ENCODE results near the gene CYB561D2.

Gene CYB561D2

DNA sequence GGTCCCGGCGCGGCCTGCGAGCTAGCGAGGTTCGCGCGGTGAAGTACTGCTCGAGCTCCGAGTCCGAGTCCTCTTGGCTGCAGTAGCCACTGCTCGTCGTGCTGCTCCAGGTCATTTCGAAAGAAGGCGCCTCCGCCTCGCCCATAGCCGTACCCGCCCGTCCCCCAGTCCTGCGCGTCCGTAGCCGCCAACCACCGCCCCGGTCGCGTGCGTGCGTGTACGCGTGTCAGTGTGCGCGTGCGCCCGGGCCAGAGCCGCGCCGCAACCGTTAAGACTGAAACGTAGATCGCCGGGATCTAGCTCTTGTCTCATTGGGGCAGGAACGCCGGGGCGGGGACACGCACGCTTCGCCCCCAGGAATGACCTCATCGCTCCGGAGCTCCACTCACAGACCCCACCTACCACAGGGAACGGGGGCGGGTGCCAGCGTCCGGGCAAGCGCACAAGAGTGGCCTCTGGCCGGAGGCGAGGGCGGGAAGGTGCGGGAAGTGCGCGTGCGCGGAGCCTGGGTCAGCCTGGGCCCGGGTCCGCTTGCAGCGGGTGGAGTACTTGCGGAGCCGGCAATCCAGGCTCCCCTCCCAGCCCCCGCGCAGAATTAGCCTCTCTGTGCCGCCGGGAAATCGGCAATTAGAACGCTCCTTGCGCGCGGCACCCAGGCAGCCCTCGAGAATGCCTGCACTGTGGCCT, 13.3 kb upstream of the CYB561D2 start:
- Histone ChIP-seq H3K9ac (ENCODE audit: low read length) (peak overlapping the region; percentile 78), H3K4me1 (ENCODE audit: insufficient read depth, low read length) (peaks cover 50% of the 10 kb centered on the region), H3K27ac (ENCODE audit: low read depth, low read length) (peak overlapping the region; percentile 91), H3K9me3 (ENCODE audit: low read length) (no peaks in the 10 kb centered on the region), H3K36me3 (ENCODE audit: insufficient read depth, low read length) (peaks cover 10% of the 10 kb centered on the region), H3K4me3 (ENCODE audit: low read depth in 1 of 2, low read length in 2 of 2) (peak overlapping the region; percentile 76 to 81), H3K27me3 (ENCODE audit: control insufficient read depth in 1 of 2, insufficient read depth in 2 of 2, low read length in 2 of 2) (no peaks in the 10 kb centered on the region)

DNA sequence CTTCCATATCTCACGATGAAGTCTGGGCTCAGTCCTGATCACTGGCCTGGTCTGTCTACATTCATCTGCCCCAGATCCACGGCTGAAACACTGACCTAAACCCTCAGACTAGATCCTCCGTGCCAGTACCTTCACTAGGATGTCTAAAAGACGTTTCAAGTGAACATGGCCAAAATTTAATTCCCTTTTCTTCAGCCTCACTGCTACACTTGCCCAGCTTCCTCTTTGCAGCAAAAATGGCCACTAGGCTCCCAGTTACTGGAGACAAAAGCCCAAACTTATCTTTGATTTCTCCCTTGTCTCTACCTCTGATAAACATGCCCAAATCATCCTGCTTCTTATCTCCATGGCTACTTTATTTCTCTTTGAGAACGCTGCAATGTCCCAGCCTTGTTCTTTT, 11.7 kb upstream of the CYB561D2 start:
- Histone ChIP-seq H3K9me3 (ENCODE audit: low read length) (no peaks in the 10 kb centered on the region), H3K27me3 (ENCODE audit: control insufficient read depth in 1 of 2, insufficient read depth in 2 of 2, low read length in 2 of 2) (no peaks in the 10 kb centered on the region), H3K9ac (ENCODE audit: low read length) (no peak overlapping the region), H3K4me3 (ENCODE audit: low read depth in 1 of 2, low read length in 2 of 2) (peak overlapping the region in 1 of 2 donors; percentile 4), H3K36me3 (ENCODE audit: insufficient read depth, low read length) (peaks cover 6% of the 10 kb centered on the region), H3K27ac (ENCODE audit: low read depth, low read length) (peak overlapping the region; percentile 91), H3K4me1 (ENCODE audit: insufficient read depth, low read length) (peaks cover 48% of the 10 kb centered on the region)

DNA sequence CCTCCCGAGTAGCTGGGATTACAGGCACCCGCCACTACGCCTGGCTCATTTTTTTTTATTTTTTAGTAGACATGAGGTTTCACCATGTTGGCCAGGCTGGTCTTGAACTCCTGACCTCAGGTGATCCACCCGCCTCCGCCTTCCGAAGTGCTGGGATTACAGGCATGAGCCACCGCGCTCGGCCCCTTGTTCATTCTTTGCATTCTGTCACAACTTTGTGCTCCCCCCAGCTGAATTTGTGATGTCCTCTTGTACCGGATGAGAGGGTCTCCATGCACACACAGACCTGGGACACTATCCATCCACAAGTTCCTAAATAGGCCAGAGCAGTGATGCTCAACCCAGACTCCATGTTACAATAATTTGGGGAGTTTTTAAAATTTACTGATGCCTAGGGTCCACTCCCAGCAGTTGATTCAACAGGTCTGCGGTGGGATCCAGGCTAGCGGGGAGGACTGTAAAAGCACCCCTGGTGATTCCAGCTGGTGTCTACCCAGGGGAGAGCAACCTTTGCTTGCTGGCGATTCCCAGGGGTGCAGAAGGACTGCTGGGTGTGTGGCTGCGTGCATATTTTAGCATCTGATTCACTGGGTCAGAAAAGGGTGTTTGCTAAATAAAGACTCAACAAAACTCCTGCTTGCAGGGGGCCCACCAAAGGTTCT, 11.0 kb upstream of the CYB561D2 start:
- Histone ChIP-seq H3K27ac (ENCODE audit: low read depth, low read length) (peak overlapping the region; percentile 6), H3K4me3 (ENCODE audit: low read depth in 1 of 2, low read length in 2 of 2) (peak overlapping the region; percentile 29 to 58), H3K9me3 (ENCODE audit: low read length) (no peaks in the 10 kb centered on the region), H3K9ac (ENCODE audit: low read length) (no peak overlapping the region), H3K27me3 (ENCODE audit: control insufficient read depth in 1 of 2, insufficient read depth in 2 of 2, low read length in 2 of 2) (no peaks in the 10 kb centered on the region), H3K4me1 (ENCODE audit: insufficient read depth, low read length) (peaks cover 42% of the 10 kb centered on the region), H3K36me3 (ENCODE audit: insufficient read depth, low read length) (no peaks in the 10 kb centered on the region)

DNA sequence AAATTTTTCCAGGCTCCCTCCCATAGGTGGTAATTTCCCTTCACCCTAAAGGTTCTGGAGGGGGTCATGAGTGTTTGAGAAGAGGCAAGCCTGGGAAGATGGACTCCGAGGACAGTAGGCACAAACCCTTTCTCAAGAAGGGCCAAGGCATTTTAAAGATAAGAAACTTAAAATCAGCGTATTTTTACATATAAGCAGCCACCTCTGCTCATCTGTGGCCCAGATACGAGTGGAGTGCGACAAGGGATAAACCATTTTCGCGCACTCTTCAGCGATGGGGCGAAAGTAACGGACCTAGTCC, 10.6 kb upstream of the CYB561D2 start:
- no peaks in the 10 kb centered on the region for H3K9me3 ChIP-seq (ENCODE audit: low read length)
- no peak overlapping the region for H3K9ac ChIP-seq (ENCODE audit: low read length)
- peaks cover 39% of the 10 kb centered on the region for H3K4me1 ChIP-seq (ENCODE audit: insufficient read depth, low read length)
- H3K27me3 ChIP-seq (ENCODE audit: control insufficient read depth in 1 of 2, insufficient read depth in 2 of 2, low read length in 2 of 2), result no peaks in the 10 kb centered on the region
- peak overlapping the region; percentile 6 for H3K27ac ChIP-seq (ENCODE audit: low read depth, low read length)
- H3K4me3 ChIP-seq (ENCODE audit: low read depth in 1 of 2, low read length in 2 of 2), result peak overlapping the region; percentile 29 to 58
- H3K36me3 ChIP-seq (ENCODE audit: insufficient read depth, low read length), result no peaks in the 10 kb centered on the region

DNA sequence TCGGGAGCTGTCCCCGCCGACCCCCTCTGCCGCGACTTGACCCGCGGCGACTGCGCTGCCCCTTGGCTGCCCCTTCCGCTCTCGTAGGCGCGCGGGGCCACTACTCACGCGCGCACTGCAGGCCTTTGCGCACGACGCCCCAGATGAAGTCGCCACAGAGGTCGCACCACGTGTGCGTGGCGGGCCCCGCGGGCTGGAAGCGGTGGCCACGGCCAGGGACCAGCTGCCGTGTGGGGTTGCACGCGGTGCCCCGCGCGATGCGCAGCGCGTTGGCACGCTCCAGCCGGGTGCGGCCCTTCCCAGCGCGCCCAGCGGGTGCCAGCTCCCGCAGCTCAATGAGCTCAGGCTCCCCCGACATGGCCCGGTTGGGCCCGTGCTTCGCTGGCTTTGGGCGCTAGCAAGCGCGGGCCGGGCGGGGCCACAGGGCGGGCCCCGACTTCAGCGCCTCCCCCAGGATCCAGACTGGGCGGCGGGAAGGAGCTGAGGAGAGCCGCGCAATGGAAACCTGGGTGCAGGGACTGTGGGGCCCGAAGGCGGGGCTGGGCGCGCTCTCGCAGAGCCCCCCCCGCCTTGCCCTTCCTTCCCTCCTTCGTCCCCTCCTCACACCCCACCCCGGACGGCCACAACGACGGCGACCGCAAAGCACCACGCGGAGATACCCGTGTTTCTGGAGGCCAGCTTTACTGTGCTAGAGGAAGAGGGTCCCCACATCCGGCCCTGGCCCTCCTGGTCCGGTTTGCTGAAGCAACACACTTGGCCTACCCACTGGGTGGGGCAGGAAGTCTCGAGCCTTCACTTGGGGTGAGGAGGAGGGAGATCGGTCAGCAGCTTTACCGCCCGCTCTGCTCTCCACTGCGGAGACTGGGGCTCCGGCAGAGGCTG, 10.0 kb upstream of the CYB561D2 start, which contains the start of gene RASSF1:
Gene RASSF1 (minus strand): TSS at position 389 of the 882 bp plus-strand sequence. CDS start 31 bp downstream, at position 358.
- Histone ChIP-seq H3K27ac (ENCODE audit: low read depth, low read length) (peak within 1 kb of the TSS; percentile 59), H3K9me3 (ENCODE audit: low read length) (no peaks in the 10 kb centered on the region), H3K4me3 (ENCODE audit: low read depth in 1 of 2, low read length in 2 of 2) (peak within 1 kb of the TSS; percentile 29 to 58), H3K9ac (ENCODE audit: low read length) (no peak within 1 kb of the TSS), H3K4me1 (ENCODE audit: insufficient read depth, low read length) (peaks cover 43% of the 10 kb centered on the region), H3K27me3 (ENCODE audit: control insufficient read depth in 1 of 2, insufficient read depth in 2 of 2, low read length in 2 of 2) (no peaks in the 10 kb centered on the region), H3K36me3 (ENCODE audit: insufficient read depth, low read length) (no peaks in the 10 kb centered on the region)

DNA sequence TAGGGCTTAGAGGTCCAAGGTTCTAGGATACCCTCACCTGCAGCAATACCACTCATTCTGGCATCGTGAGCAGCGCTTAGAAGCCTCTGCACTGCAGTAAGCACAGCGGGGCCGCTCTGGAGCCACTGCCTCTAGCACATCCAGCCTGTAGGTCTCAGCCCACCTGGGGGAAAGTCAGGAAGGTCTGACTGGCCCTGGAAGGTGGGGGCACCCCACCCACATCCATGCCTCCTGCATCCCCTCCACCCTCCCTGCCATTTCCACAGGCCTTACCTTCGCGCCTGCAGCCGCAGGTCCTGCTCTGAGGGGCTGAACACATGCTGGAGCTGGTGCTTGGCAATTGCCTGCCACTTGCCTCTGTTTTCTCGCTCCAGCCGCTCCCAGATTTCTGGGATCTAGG, 9.1 kb upstream of the CYB561D2 start:
- Histone ChIP-seq H3K4me1 (ENCODE audit: insufficient read depth, low read length) (peaks cover 37% of the 10 kb centered on the region), H3K4me3 (ENCODE audit: low read depth in 1 of 2, low read length in 2 of 2) (peak overlapping the region in 1 of 2 donors; percentile 58), H3K9me3 (ENCODE audit: low read length) (no peaks in the 10 kb centered on the region), H3K36me3 (ENCODE audit: insufficient read depth, low read length) (no peaks in the 10 kb centered on the region), H3K27ac (ENCODE audit: low read depth, low read length) (no peak overlapping the region), H3K9ac (ENCODE audit: low read length) (no peak overlapping the region), H3K27me3 (ENCODE audit: control insufficient read depth in 1 of 2, insufficient read depth in 2 of 2, low read length in 2 of 2) (no peaks in the 10 kb centered on the region)

DNA sequence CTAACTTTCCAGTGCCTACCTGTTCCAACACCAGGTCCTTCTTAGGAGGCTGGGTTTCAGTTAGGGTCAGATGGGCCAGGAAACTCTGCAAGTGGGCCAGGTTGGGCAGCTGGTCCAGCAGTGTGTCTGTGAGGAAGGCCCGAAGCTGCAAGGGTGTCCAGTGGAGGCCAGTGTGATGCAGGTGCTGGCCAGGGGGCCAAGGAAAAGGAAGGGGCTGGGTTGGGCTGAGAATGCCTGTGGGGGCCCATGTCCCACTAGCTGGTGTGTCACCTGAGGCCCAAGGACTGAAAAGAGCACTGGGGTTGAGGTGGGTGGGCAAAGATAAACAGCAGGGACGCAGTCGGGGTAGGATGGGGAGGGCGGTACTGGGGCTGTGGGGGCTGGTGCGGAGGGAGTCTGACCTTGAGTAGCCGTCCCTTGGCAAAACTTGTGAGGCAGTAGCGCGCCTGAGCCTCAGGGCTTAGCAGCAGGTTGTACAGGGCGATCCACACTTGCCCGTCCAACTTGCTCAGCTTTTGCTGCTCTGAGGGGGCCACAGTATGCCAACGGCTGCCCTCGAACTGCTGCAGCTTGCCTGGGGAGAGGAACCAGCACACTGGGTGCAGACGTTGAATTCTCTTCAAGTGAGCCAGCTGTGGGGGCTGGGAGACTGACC, 8.5 kb upstream of the CYB561D2 start:
- Histone ChIP-seq H3K9ac (ENCODE audit: low read length) (no peak overlapping the region), H3K4me1 (ENCODE audit: insufficient read depth, low read length) (peaks cover 36% of the 10 kb centered on the region), H3K27ac (ENCODE audit: low read depth, low read length) (no peak overlapping the region), H3K4me3 (ENCODE audit: low read depth in 1 of 2, low read length in 2 of 2) (no peak overlapping the region), H3K36me3 (ENCODE audit: insufficient read depth, low read length) (no peaks in the 10 kb centered on the region), H3K9me3 (ENCODE audit: low read length) (no peaks in the 10 kb centered on the region), H3K27me3 (ENCODE audit: control insufficient read depth in 1 of 2, insufficient read depth in 2 of 2, low read length in 2 of 2) (no peaks in the 10 kb centered on the region)

DNA sequence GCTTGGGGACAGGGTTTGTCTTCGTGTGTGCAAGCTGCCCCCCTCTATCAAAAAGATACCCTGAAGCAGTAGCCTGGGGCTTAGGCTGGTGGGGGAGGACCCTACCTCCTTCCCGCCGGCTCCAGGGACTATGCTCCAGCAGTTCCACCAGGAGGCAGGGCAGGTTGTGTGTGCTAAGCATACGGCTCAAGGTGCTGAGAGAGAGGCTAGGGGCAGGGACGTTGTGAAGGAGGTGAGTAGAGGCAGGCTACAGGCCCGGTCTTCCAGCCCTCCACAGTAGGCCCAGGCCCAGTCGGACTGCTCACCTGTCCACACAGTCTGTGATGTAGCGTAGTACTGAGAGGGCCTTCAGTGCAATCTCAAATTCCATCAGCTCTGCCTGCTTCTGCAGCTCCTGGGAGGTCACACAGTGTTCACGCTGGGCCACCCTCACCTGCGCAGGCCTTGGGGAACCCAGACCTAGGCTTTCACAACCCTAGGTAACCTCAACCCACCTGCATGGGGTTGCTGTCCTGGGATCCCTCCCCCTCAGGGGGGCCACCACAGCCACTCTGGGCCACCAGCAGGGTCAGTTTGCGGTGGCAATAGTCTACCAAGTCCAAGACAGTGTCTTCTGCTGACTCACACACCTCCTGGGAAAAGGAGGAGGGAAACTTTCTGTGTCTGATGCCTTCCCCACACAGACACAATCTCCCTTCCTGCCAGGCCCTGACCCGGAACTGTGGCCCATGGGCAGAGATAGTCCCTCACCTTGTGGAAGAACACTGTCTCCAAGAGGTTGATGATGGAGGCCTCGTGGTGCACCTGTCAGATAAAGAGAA, 7.6 kb upstream of the CYB561D2 start:
- Histone ChIP-seq H3K36me3 (ENCODE audit: insufficient read depth, low read length) (no peaks in the 10 kb centered on the region), H3K9ac (ENCODE audit: low read length) (no peak overlapping the region), H3K4me3 (ENCODE audit: low read depth in 1 of 2, low read length in 2 of 2) (no peak overlapping the region), H3K4me1 (ENCODE audit: insufficient read depth, low read length) (peaks cover 34% of the 10 kb centered on the region), H3K27me3 (ENCODE audit: control insufficient read depth in 1 of 2, insufficient read depth in 2 of 2, low read length in 2 of 2) (no peaks in the 10 kb centered on the region), H3K27ac (ENCODE audit: low read depth, low read length) (no peak overlapping the region), H3K9me3 (ENCODE audit: low read length) (no peaks in the 10 kb centered on the region)

DNA sequence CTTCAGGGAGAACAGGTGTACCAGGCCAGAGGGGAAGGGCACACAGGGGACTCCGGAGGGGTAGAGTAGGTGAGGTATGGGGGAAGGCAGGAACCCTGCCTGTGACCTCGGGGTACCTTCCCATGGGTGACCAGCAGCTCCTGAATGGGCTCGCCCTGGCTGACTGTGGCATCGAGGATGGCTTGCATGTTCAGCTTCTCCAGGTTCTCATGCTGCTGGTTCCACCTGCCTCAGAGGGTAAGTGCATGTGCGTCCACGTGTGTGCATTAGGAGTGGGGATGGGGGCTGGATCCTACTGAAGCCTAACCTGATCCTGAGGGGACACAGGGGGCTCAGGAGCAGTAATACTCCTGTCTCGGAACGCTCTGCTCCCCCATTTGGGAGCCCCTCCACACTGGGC, 5.7 kb upstream of the CYB561D2 start:
- H3K4me1 ChIP-seq (ENCODE audit: insufficient read depth, low read length), result peaks cover 33% of the 10 kb centered on the region
- H3K9ac ChIP-seq (ENCODE audit: low read length), result no peak overlapping the region
- H3K9me3 ChIP-seq (ENCODE audit: low read length), result no peaks in the 10 kb centered on the region
- H3K4me3 ChIP-seq (ENCODE audit: low read depth in 1 of 2, low read length in 2 of 2), result peak overlapping the region; percentile 38 to 59
- no peak overlapping the region for H3K27ac ChIP-seq (ENCODE audit: low read depth, low read length)
- no peaks in the 10 kb centered on the region for H3K27me3 ChIP-seq (ENCODE audit: control insufficient read depth in 1 of 2, insufficient read depth in 2 of 2, low read length in 2 of 2)
- peaks cover 10% of the 10 kb centered on the region for H3K36me3 ChIP-seq (ENCODE audit: insufficient read depth, low read length)

DNA sequence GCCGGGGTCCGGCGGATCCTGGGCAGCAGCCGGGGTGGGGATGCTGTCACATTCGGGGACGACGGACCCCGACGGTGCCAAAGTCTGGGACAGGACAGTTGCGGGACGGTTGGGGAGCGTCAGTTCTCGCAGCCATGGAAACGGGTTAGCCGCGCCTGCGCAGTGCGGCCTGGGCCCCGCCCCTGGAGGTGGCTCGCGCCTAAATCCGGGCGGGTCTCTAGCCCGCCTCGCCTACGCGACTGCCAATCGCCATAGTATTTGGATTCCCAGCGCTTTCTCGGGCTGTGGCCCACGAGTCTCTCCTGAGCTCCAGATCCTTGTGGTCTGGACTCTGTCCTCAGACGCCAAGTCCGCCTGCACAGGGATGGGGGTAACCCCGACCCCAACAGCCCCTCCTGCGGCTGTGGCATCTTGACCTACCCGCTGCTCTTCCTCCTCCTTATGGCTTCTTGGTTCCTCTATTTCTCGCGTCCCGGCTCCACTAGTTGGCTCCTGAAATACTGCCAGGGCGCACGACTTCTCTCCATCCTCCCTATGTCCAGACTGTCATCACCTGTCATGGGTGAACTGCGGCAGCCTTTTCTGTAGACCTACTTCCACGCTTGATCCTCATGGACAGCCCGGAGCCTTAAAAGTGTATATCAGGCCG, 5.0 kb upstream of the CYB561D2 start, which contains the start of gene ZMYND10:
Gene ZMYND10 (minus strand): TSS at position 147 of the 649 bp plus-strand sequence. CDS start 153 bp downstream, outside the sequence.
- Histone ChIP-seq H3K9me3 (ENCODE audit: low read length) (no peaks in the 10 kb centered on the region), H3K36me3 (ENCODE audit: insufficient read depth, low read length) (peaks cover 10% of the 10 kb centered on the region), H3K9ac (ENCODE audit: low read length) (no peak within 1 kb of the TSS), H3K4me3 (ENCODE audit: low read depth in 1 of 2, low read length in 2 of 2) (peak within 1 kb of the TSS; percentile 38 to 59), H3K4me1 (ENCODE audit: insufficient read depth, low read length) (peaks cover 33% of the 10 kb centered on the region), H3K27ac (ENCODE audit: low read depth, low read length) (no peak within 1 kb of the TSS), H3K27me3 (ENCODE audit: control insufficient read depth in 1 of 2, insufficient read depth in 2 of 2, low read length in 2 of 2) (no peaks in the 10 kb centered on the region)
